GM12878 (cell line): Measurements from ENCODE around the gene UTS2. TPM values are rescaled to one million over a fixed set of nuclear protein-coding genes. Genes with fewer than 3 reads are reported as not detected.

Experiments
- ATAC-seq: fragments of 200-7000 bp; cut with Tn5 transposase; 3 replicates; pipeline ENCODE4 v1.9.1; 2020; ENCODE audit warnings: mild to moderate bottlenecking, moderate library complexity
- BruUV-seq: library from RNA; stranded (reverse); fragments of 400-500 nt; replicated peaks from 2 replicates; lab custom pipeline; 2021; lab: Mats Ljungman, UMichigan
- CTCF ChIA-PET: fragments of 300-600 bp; sonication (Branson Sonifier 250); formaldehyde crosslinking; extraction: SDS; loops from one replicate; lab custom pipeline; 2021; ENCODE audit warnings: inconsistent platforms; lab: Yijun Ruan, JAX
- POLR2A ChIA-PET: fragments of 350-600 bp; formaldehyde crosslinking; extraction: SDS; loops from one replicate; lab custom pipeline; 2021; ENCODE audit warnings: inconsistent platforms; lab: Charles Lee
- RAD21 ChIA-PET: fragments of 300-600 bp; sonication (Branson Sonifier 250); formaldehyde crosslinking; loops from one replicate; lab custom pipeline; 2023; ENCODE audit warnings: antibody characterized with exemption; ENCODE audit not compliant: unreplicated experiment; lab: Charles Lee
- SMC1A ChIA-PET: fragments of 300-600 bp; sonication (Branson Sonifier 250); formaldehyde crosslinking; loops from one replicate; lab custom pipeline; 2023; ENCODE audit not compliant: unreplicated experiment, uncharacterized antibody; lab: Charles Lee
- DNase-seq: peaks from one replicate; pipeline ENCODE4 v3.0.0-alpha.2; 2011; ENCODE audit warnings: low read depth, low spot score
- FAIRE-seq: peaks from 3 replicates; lab custom pipeline; 2011; peaks lifted over from hg19 to GRCh38; lab: Jason Lieb, UNC
- H2AFZ ChIP-seq: 2 replicates; pipeline ENCODE4 v1.6.0; 2011; ENCODE audit warnings: low read depth, low read length, control low read depth; ENCODE audit not compliant: control insufficient read depth
- H3K27ac ChIP-seq: 2 replicates; pipeline ENCODE4 v1.5.1; 2011; ENCODE audit warnings: control low read depth; ENCODE audit not compliant: control insufficient read depth, insufficient read depth
- H3K27me3 ChIP-seq, 2 experiments: replicated peaks in 1 of 2; 2 replicates each; pipeline versions ENCODE4 v1.6.0 to v1.6.1; 2011; ENCODE audit warnings: low read length in 1 of 2; ENCODE audit not compliant: control insufficient read depth in 2 of 2, insufficient read depth in 2 of 2
- H3K36me3 ChIP-seq, 2 experiments: 2 replicates each; pipeline ENCODE4 v1.5.1; 2011; ENCODE audit warnings: low read length in 1 of 2; ENCODE audit not compliant: control insufficient read depth in 2 of 2, insufficient read depth in 2 of 2
- H3K4me1 ChIP-seq: 2 replicates; pipeline ENCODE4 v1.6.1; 2011; ENCODE audit warnings: mild to moderate bottlenecking, low read length, moderate library complexity, mixed read lengths; ENCODE audit not compliant: control insufficient read depth, insufficient read depth
- H3K4me2 ChIP-seq: 2 replicates; pipeline ENCODE4 v1.6.0; 2011; ENCODE audit warnings: control low read depth; ENCODE audit not compliant: control insufficient read depth, insufficient read depth
- H3K4me3 ChIP-seq: fragments of 200-600 bp; sonication (generic); 2 replicates; pipeline ENCODE4 v1.5.1; 2016
- H3K79me2 ChIP-seq: 2 replicates; pipeline ENCODE4 v1.6.0; 2011; ENCODE audit warnings: low read length; ENCODE audit not compliant: control insufficient read depth, insufficient read depth
- H3K9ac ChIP-seq: 2 replicates; pipeline ENCODE4 v1.8.0; 2011; ENCODE audit warnings: low read length, control low read depth, mixed read lengths; ENCODE audit not compliant: control insufficient read depth, insufficient read depth
- H3K9me3 ChIP-seq: replicated peaks from 3 replicates; pipeline ENCODE4 v1.5.1; 2011; ENCODE audit warnings: mild to moderate bottlenecking, low read length; ENCODE audit not compliant: control insufficient read depth, insufficient read depth
- H4K20me1 ChIP-seq: 2 replicates; pipeline ENCODE4 v1.6.0; 2011; ENCODE audit not compliant: control insufficient read depth, insufficient read depth
- BCL11A ChIP-seq: IDR thresholded peaks from 2 replicates; pipeline ENCODE4 v1.6.1; 2011; ENCODE audit warnings: low read depth, low read length
- CBX3 ChIP-seq: fragments of 200-600 bp; sonication (generic); IDR thresholded peaks from 2 replicates; pipeline ENCODE4 v1.6.1; 2016; ENCODE audit warnings: low read depth, borderline replicate concordance
- IKZF1 ChIP-seq: fragments of 450-650 bp; conservative IDR thresholded peaks from 2 replicates; pipeline ENCODE4 v1.6.1; 2017; ENCODE audit warnings: antibody characterized with exemption, mild to moderate bottlenecking
- MEF2B ChIP-seq: fragments of 450-650 bp; IDR thresholded peaks from 2 replicates; pipeline ENCODE4 v1.6.1; 2018; ENCODE audit warnings: mild to moderate bottlenecking, moderate library complexity; ENCODE audit not compliant: partially characterized antibody, poor library complexity, severe bottlenecking
- NFXL1 ChIP-seq: fragments of 450-650 bp; IDR thresholded peaks from 2 replicates; pipeline ENCODE4 v1.6.1; 2017; ENCODE audit warnings: antibody characterized with exemption, mild to moderate bottlenecking, borderline replicate concordance
- RUNX3 ChIP-seq: IDR thresholded peaks from 2 replicates; pipeline ENCODE4 v1.6.1; 2012; ENCODE audit warnings: low read length, inconsistent platforms
- SUPT20H ChIP-seq: IDR thresholded peaks from 2 replicates; pipeline ENCODE4 v1.6.1; 2011; ENCODE audit warnings: low read depth, mild to moderate bottlenecking, low read length, moderate library complexity, borderline replicate concordance; ENCODE audit not compliant: control insufficient read depth
- ZBED1 ChIP-seq: IDR thresholded peaks from 2 replicates; pipeline ENCODE4 v1.6.1; 2016; ENCODE audit warnings: borderline replicate concordance
- WGBS: methylation state at CpG from one replicate; pipeline ENCODE4 v1.1.6; 2016; ENCODE audit warnings: low lambda C conversion rate; ENCODE audit not compliant: insufficient replicate concordance, insufficient coverage; ENCODE audit errors: missing lambda C conversion rate; 5-methylcytosine and 5-hydroxymethylcytosine counted together
- in situ Hi-C: fragments of 300-500 bp; cut with MboI; formaldehyde crosslinking; loops from 9 replicates; pipeline ENCODE4 v1.14.3; 2018; ENCODE audit warnings: mixed read lengths
- intact Hi-C: fragments of 100-400 bp; cut with micrococcal nuclease; formaldehyde crosslinking; loops from one replicate; pipeline ENCODE4 v1.14.2; 2022; ENCODE audit not compliant: unreplicated experiment
- polyA plus RNA-seq, 11 experiments: library from polyadenylated mRNA; depleted of rRNA in 4 of 11; unstranded in 6 of 11; stranded (reverse) in 5 of 11; fragments of >200 nt; fragmentation: Nextera tagmentation in 4 of 11; fragmentation: Illumina TruSeq in 1 of 11; extraction: Ambion mirVana in 4 of 11; extraction: Trizol in 1 of 11; gene quantifications; 1 replicate in 1 of 11; 2 replicates in 10 of 11; pipeline versions ENCODE4 v1.2.1 to v1.2.3, GENCODE V29; 2011 to 2016; ENCODE audit warnings: inconsistent platforms in 2 of 11, missing spikeins in 2 of 11, low read depth in 1 of 11
- total RNA-seq, 4 experiments: library from RNA; depleted of rRNA in 3 of 4; stranded (reverse); fragments of >200 nt in 3 of 4; fragmentation: Illumina TruSeq in 1 of 4; extraction: Trizol in 1 of 4; gene quantifications; 2 replicates each; pipeline versions ENCODE4 v1.2.1 to v1.2.3, GENCODE V29; 2013 to 2021
- TF ChIP-seq, protein P1 (sequence below): fragments of 150-350 bp; IDR thresholded peaks from 2 replicates; pipeline ENCODE4 v1.6.1; 2016; ENCODE audit warnings: low read depth, low read length
- TF ChIP-seq, protein P2 (sequence below): fragments of 450-650 bp; formaldehyde crosslinking; IDR thresholded peaks from 2 replicates; pipeline ENCODE4 v1.5.0; 2022; ENCODE audit warnings: mild to moderate bottlenecking, missing genetic modification characterization
- TF ChIP-seq, protein P3 (sequence below): IDR thresholded peaks from 2 replicates; pipeline ENCODE4 v1.6.1; 2012; ENCODE audit warnings: improper control_type of control experiment, low read depth, low read length; ENCODE audit not compliant: insufficient replicate concordance

The UTS2 gene
- total and polyA plus RNA-seq, 10 of the 15 experiments (the other 5 are each of a cell fraction or from before 2014, with no cell fraction given), result not detected

DNA sequence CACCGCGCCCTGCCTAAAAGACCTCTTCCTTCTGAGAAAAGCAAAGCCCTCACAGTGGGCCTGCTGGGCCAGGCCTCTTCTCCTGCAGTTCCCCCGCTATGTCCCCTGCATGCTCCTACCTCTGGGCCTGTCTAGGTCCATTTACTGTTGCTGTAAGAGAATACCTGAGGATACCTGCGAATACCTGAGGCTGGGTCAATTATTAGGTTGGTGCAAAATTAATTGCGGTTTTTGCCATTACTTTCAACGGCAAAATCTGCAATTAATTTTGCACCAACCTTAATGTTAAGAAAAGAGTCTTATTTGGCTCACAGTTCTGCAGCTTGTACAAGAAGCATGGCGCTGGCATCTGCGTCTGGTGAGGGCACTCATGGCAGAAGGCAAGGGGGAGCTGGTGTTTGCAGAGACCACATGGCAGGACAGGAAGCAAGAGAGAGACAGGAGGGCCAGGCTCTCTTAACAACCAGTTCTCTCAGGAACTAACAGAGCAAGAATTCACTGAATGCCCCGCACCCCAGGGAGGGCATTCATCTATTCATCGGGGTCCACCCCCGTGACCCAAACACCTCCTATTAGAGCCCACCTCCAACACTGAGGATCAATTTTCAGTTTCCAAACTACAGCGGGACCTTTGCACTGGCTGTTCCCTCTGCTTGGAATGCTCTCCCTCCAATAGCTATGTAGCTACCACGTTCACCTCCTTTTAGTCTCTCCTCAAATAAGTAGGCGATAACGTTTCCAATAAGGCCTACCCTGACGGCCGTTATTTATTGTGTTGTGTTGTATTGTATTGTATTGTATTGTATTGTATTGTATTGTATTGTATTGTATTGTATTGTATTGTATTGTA, 9.6 kb upstream of the UTS2 start:
- H3K36me3 ChIP-seq, result no peaks in the 10 kb centered on the region
- no peak for FAIRE-seq
- SMC1A ChIA-PET, result no interaction called here
- H3K9me3 ChIP-seq, result no peaks in the 10 kb centered on the region
- no peak overlapping the region for H3K4me3 ChIP-seq
- H3K27me3 ChIP-seq, result no peaks in the 10 kb centered on the region
- no peaks in the 10 kb centered on the region for H4K20me1 ChIP-seq
- no peak overlapping the region for H2AFZ ChIP-seq
- no peak overlapping the region for H3K9ac ChIP-seq
- DNase-seq, result no peak
- intact Hi-C loops, result no loop called here
- CTCF ChIA-PET, result no interaction called here
- no peaks in the 10 kb centered on the region for H3K79me2 ChIP-seq
- 60% methylated on average over 17 of the region's 17 CpGs for WGBS
- RAD21 ChIA-PET, result no interaction called here
- BruUV-seq, result no TSS peak
- POLR2A ChIA-PET, result no interaction called here
- H3K4me1 ChIP-seq, result no peaks in the 10 kb centered on the region
- no peak overlapping the region for H3K27ac ChIP-seq
- in situ Hi-C loops, result no loop called here
- no peak overlapping the region for H3K4me2 ChIP-seq
- no peak for ATAC-seq
- TF ChIP-seq, protein P1, sequence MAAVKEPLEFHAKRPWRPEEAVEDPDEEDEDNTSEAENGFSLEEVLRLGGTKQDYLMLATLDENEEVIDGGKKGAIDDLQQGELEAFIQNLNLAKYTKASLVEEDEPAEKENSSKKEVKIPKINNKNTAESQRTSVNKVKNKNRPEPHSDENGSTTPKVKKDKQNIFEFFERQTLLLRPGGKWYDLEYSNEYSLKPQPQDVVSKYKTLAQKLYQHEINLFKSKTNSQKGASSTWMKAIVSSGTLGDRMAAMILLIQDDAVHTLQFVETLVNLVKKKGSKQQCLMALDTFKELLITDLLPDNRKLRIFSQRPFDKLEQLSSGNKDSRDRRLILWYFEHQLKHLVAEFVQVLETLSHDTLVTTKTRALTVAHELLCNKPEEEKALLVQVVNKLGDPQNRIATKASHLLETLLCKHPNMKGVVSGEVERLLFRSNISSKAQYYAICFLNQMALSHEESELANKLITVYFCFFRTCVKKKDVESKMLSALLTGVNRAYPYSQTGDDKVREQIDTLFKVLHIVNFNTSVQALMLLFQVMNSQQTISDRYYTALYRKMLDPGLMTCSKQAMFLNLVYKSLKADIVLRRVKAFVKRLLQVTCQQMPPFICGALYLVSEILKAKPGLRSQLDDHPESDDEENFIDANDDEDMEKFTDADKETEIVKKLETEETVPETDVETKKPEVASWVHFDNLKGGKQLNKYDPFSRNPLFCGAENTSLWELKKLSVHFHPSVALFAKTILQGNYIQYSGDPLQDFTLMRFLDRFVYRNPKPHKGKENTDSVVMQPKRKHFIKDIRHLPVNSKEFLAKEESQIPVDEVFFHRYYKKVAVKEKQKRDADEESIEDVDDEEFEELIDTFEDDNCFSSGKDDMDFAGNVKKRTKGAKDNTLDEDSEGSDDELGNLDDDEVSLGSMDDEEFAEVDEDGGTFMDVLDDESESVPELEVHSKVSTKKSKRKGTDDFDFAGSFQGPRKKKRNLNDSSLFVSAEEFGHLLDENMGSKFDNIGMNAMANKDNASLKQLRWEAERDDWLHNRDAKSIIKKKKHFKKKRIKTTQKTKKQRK, result no peak
- TF ChIP-seq BCL11A (no peak), MEF2B (no peak), NFXL1 (no peak), ZBED1 (no peak), CBX3 (no peak), SUPT20H (no peak), RUNX3 (no peak), IKZF1 (no peak)
- TF ChIP-seq, protein P2, sequence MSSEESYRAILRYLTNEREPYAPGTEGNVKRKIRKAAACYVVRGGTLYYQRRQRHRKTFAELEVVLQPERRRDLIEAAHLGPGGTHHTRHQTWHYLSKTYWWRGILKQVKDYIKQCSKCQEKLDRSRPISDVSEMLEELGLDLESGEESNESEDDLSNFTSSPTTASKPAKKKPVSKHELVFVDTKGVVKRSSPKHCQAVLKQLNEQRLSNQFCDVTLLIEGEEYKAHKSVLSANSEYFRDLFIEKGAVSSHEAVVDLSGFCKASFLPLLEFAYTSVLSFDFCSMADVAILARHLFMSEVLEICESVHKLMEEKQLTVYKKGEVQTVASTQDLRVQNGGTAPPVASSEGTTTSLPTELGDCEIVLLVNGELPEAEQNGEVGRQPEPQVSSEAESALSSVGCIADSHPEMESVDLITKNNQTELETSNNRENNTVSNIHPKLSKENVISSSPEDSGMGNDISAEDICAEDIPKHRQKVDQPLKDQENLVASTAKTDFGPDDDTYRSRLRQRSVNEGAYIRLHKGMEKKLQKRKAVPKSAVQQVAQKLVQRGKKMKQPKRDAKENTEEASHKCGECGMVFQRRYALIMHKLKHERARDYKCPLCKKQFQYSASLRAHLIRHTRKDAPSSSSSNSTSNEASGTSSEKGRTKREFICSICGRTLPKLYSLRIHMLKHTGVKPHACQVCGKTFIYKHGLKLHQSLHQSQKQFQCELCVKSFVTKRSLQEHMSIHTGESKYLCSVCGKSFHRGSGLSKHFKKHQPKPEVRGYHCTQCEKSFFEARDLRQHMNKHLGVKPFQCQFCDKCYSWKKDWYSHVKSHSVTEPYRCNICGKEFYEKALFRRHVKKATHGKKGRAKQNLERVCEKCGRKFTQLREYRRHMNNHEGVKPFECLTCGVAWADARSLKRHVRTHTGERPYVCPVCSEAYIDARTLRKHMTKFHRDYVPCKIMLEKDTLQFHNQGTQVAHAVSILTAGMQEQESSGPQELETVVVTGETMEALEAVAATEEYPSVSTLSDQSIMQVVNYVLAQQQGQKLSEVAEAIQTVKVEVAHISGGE, result no peak
- TF ChIP-seq, protein P3, sequence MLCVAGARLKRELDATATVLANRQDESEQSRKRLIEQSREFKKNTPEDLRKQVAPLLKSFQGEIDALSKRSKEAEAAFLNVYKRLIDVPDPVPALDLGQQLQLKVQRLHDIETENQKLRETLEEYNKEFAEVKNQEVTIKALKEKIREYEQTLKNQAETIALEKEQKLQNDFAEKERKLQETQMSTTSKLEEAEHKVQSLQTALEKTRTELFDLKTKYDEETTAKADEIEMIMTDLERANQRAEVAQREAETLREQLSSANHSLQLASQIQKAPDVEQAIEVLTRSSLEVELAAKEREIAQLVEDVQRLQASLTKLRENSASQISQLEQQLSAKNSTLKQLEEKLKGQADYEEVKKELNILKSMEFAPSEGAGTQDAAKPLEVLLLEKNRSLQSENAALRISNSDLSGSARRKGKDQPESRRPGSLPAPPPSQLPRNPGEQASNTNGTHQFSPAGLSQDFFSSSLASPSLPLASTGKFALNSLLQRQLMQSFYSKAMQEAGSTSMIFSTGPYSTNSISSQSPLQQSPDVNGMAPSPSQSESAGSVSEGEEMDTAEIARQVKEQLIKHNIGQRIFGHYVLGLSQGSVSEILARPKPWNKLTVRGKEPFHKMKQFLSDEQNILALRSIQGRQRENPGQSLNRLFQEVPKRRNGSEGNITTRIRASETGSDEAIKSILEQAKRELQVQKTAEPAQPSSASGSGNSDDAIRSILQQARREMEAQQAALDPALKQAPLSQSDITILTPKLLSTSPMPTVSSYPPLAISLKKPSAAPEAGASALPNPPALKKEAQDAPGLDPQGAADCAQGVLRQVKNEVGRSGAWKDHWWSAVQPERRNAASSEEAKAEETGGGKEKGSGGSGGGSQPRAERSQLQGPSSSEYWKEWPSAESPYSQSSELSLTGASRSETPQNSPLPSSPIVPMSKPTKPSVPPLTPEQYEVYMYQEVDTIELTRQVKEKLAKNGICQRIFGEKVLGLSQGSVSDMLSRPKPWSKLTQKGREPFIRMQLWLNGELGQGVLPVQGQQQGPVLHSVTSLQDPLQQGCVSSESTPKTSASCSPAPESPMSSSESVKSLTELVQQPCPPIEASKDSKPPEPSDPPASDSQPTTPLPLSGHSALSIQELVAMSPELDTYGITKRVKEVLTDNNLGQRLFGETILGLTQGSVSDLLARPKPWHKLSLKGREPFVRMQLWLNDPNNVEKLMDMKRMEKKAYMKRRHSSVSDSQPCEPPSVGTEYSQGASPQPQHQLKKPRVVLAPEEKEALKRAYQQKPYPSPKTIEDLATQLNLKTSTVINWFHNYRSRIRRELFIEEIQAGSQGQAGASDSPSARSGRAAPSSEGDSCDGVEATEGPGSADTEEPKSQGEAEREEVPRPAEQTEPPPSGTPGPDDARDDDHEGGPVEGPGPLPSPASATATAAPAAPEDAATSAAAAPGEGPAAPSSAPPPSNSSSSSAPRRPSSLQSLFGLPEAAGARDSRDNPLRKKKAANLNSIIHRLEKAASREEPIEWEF, result no peak
